Astrocyte of the cerebellum (primary cell): Measurements from ENCODE around the gene MLX.

ENCODE experiments used
- DNase-seq: peaks from one replicate; pipeline ENCODE4 v3.0.0-alpha.2; 2011; ENCODE audit warnings: low read depth
- H3K4me3 ChIP-seq: 2 replicates; pipeline ENCODE4 v1.5.1; 2011; ENCODE audit warnings: mild to moderate bottlenecking, low read depth, low read length, moderate library complexity
- CTCF ChIP-seq: IDR thresholded peaks from 2 replicates; pipeline ENCODE4 v1.5.1; 2012; ENCODE audit warnings: low read length, low read depth, moderate library complexity, mild to moderate bottlenecking; ENCODE audit errors: missing control alignments
- in situ Hi-C: cut with HindIII; loops from 2 replicates; pipeline ENCODE4 v1.10.0; 2017; ENCODE audit warnings: low sequenced_read_pairs

The MLX gene

GRCh38 chr17:42579794-42580551 is 13.1 kb downstream of the MLX start:
- in situ Hi-C loops = no loop called here
- DNase-seq = no peak
- H3K4me3 ChIP-seq = no peak overlapping the region
- TF ChIP-seq CTCF = no peak

- in situ Hi-C loops = no loop called here
- no peak for DNase-seq
- TF ChIP-seq CTCF = no peak
- H3K4me3 ChIP-seq = no peak overlapping the region
Observed at GRCh38 chr17:42581744-42582270, 14.9 kb downstream of the MLX start.

- H3K4me3 ChIP-seq = no peak overlapping the region
- no peak for DNase-seq
Observed at GRCh38 chr17:42584880-42585279, 18.0 kb downstream of the MLX start.

GRCh38 chr17:42585353-42585752 is 18.5 kb downstream of the MLX start:
- no peak for DNase-seq
- H3K4me3 ChIP-seq = no peak overlapping the region
- in situ Hi-C loops = no loop called here
- TF ChIP-seq CTCF = no peak

More at GRCh38 chr17:42584880-42585279, 18.0 kb downstream of the MLX start:
- no peak for TF ChIP-seq CTCF
- in situ Hi-C loops = no loop called here

GRCh38 chr17:42586514-42587230 is 19.8 kb downstream of the MLX start:
- no peak for DNase-seq
- TF ChIP-seq CTCF = no peak
- in situ Hi-C loops = no loop called here
- H3K4me3 ChIP-seq = no peak overlapping the region

- in situ Hi-C loops = no loop called here
- DNase-seq = no peak
- no peak for TF ChIP-seq CTCF
- no peak overlapping the region for H3K4me3 ChIP-seq
Observed at GRCh38 chr17:42590886-42591285, 24.0 kb downstream of the MLX start.
